ENCODE data around the gene CNTN6.

The CNTN6 gene

DNA sequence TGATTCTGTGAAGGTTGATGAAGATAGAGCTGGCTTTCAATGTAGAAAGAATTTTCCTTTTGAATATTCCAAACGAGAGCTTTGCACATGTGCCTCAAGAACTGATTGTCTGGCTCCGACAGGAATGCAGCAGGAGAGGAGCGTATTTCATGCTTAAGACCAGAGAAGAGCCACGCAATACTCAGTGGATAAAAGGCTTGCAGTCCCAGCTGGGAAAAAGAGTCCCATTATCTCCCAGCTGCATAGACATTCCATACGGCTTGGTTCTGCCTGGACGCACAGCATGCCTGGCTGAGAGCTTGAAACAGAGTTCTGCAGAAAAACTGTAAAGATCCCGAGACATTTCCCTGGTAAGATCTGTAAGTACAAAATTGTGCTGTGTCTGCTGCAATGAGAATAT is at the start of gene CNTN6:
CNTN6 (plus strand) TSS at position 254 of the 400 bp plus-strand sequence. CDS start 54,985 bp downstream, outside the sequence.
- in situ Hi-C loops (cut with HindIII; ENCODE audit: low pct_ligation_motif_present, low pct_unique_long_range_greater_than_20kb, low sequenced_read_pairs), result loop anchor here (25.0 kb wide), 1 partner anchor 180 kb away; no protein-coding TSS in a partner anchor
- DNase-seq, result peak; percentile 61

- in situ Hi-C loops (cut with HindIII; ENCODE audit: low pct_ligation_motif_present, low pct_unique_long_range_greater_than_20kb, low sequenced_read_pairs), result no loop called here
- no peak for DNase-seq
These were observed 44.3 kb upstream of the CNTN6 start for GRCh38 chr3:1048558-1048957.

DNA sequence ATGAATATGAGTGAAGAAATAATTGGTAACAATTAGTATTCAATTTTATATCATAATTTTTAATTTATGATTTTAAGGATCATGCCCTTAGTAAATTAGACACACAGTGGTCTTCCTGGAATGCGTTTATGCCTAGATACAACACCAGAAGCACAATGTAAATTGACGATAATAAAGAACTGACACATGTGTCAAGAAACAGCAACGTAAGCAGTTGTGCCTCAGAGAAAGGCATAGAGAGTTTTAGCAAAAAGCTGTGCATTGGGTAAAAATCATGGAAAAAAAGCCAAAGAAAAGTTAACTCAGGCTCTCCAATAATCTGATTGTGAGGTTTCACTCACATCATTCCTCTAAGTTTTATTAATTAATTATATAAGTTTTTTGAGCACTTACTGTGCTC is 37.0 kb upstream of the CNTN6 start:
- in situ Hi-C loops (cut with HindIII; ENCODE audit: low pct_ligation_motif_present, low pct_unique_long_range_greater_than_20kb, low sequenced_read_pairs), result no loop called here
- no peak for DNase-seq

DNA sequence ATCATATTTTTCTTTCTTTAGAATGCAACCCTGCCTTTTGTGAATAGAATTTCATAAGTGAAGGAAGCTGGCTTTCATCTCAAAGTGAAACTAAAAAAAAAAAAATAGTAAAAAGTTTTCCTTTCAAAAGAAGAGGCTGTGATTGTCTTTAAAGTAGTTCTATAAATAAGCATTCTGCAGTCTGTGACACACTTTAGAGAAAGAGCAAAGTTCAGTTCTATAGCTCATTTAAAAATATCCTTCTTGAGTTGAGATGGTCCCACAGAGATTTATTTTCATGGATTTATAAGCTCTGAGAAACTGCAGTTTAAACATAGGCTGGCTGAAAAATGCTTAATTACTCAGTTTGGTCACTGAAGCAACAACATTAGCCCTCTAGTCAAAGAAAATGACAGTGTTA is 36.1 kb upstream of the CNTN6 start:
- in situ Hi-C loops (cut with HindIII; ENCODE audit: low pct_ligation_motif_present, low pct_unique_long_range_greater_than_20kb, low sequenced_read_pairs), result no loop called here

DNA sequence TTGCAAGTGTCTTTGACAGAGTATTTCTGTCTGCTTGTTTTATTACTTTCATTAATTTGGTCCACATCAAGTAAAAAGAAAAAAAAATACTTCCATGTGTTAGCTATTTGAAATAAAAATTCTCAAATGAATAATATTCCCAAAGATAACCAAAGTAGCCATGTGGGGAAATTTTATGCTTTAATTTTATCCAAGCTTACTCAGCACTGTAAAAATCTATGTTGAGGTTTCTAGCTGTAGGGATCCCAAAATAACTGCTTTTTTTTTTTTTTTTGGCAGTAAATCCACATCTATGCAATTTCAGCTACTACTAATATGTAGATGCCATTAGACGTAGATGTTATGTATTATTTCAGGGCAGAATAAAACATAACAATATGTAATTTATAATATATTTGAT is 35.4 kb upstream of the CNTN6 start:
- DNase-seq, result no peak

More for the DNA sequence above, 36.1 kb upstream of the CNTN6 start:
- DNase-seq, result peak; percentile 14

GRCh38 chr3:1068985-1069384 is 23.8 kb upstream of the CNTN6 start:
- no peak for DNase-seq
- in situ Hi-C loops (cut with HindIII; ENCODE audit: low pct_ligation_motif_present, low pct_unique_long_range_greater_than_20kb, low sequenced_read_pairs), result no loop called here

More for the DNA sequence above, 35.4 kb upstream of the CNTN6 start:
- in situ Hi-C loops (cut with HindIII; ENCODE audit: low pct_ligation_motif_present, low pct_unique_long_range_greater_than_20kb, low sequenced_read_pairs), result no loop called here

DNA sequence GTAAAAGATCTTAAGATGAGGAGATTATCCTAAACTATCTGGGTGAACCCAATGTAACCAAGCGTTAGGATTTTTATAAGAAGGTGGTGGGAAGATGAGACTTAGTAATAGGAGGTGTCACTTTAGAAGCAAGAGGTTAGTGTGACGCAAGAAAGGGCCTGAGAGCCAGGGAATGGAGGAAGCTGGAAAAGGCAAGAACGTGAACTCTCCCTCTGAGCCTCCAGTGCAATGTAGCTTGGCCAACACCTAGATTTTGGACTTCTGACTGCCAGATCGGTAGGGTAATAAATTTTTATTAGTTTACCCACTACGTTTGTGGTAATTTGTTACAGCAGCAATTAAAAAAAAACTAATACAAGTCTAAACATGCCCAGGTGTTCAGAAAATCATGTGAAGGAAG is 20.8 kb upstream of the CNTN6 start:
- no peak for DNase-seq
- in situ Hi-C loops (cut with HindIII; ENCODE audit: low pct_ligation_motif_present, low pct_unique_long_range_greater_than_20kb, low sequenced_read_pairs), result no loop called here

- DNase-seq, result no peak
- in situ Hi-C loops (cut with HindIII; ENCODE audit: low pct_ligation_motif_present, low pct_unique_long_range_greater_than_20kb, low sequenced_read_pairs), result loop anchor here (25.0 kb wide), 1 partner anchor 167 kb away; no protein-coding TSS in a partner anchor
These were observed 13.2 kb upstream of the CNTN6 start for GRCh38 chr3:1079662-1080061.

DNA sequence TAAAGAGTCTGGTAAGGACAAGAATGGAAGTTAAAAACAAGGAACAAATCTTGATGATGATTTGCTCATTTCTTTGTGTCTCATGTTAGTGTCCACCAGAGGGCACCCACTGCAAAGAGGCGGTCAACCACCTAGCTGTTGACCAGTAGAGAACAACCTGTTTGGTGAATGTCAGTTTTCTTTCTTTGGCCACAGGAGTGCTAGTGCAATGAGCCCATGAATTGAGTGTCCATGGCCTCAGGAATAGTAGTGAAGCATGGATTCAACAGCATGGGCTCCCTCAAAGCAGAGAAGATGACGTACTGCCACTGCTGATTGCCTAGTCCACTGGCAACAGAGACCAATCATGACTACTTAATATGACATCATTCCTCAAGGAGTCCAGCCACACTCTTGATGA is 10.7 kb upstream of the CNTN6 start:
- in situ Hi-C loops (cut with HindIII; ENCODE audit: low pct_ligation_motif_present, low pct_unique_long_range_greater_than_20kb, low sequenced_read_pairs), result loop anchor here (25.0 kb wide), 1 partner anchor 170 kb away; no protein-coding TSS in a partner anchor
- peak; percentile 71 for DNase-seq

- in situ Hi-C loops (cut with HindIII; ENCODE audit: low pct_ligation_motif_present, low pct_unique_long_range_greater_than_20kb, low sequenced_read_pairs), result loop anchor here (25.0 kb wide), 1 partner anchor 175 kb away; no protein-coding TSS in a partner anchor
- DNase-seq, result peak; percentile 94
These were observed 5.7 kb upstream of the CNTN6 start for GRCh38 chr3:1087066-1087560.

DNA sequence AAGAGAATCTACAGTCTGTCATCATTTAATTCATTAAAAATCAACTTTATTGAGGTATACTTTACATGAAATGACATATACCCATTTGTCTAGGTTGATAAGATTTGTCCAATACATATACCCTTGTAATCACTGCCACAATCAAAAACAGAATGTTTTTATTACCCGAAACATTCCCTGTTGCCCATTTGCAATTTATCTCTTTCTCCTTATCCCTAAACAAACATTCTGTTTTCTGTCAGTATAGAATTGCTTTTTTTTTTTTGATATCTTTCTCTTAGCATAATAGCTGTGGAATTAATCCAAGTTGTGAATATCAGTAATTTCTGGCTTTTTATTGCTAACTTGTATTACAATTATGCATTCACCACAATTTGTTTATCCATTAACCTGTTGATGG is 4.3 kb upstream of the CNTN6 start:
- no peak for DNase-seq
- in situ Hi-C loops (cut with HindIII; ENCODE audit: low pct_ligation_motif_present, low pct_unique_long_range_greater_than_20kb, low sequenced_read_pairs), result loop anchor here (25.0 kb wide), 1 partner anchor 176 kb away; no protein-coding TSS in a partner anchor

- in situ Hi-C loops (cut with HindIII; ENCODE audit: low pct_ligation_motif_present, low pct_unique_long_range_greater_than_20kb, low sequenced_read_pairs), result loop anchor here (25.0 kb wide), 1 partner anchor 179 kb away; no protein-coding TSS in a partner anchor
- peak; percentile 18 for DNase-seq
These were observed 1.5 kb upstream of the CNTN6 start for GRCh38 chr3:1091286-1091685.

DNA sequence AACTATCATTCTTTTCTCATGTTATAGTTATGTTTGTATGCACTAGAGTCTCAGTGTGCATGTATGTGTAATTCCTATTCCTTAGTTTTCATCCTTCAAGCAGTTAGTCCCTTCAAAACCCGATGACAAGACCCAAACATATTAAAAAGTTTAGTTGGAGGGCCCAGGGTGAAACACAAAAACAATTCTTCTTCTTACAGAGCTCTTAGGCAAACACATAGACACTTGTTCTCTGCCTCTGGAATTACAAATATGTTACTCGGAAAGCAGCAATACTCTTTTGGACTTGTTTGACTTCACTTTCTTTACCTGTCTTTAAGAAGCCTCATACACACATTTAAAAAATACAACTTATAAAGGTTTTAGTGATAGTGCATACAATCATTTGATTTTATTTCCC is 763 bp upstream of the CNTN6 start:
- in situ Hi-C loops (cut with HindIII; ENCODE audit: low pct_ligation_motif_present, low pct_unique_long_range_greater_than_20kb, low sequenced_read_pairs), result loop anchor here (25.0 kb wide), 1 partner anchor 180 kb away; no protein-coding TSS in a partner anchor
- DNase-seq, result no peak

DNA sequence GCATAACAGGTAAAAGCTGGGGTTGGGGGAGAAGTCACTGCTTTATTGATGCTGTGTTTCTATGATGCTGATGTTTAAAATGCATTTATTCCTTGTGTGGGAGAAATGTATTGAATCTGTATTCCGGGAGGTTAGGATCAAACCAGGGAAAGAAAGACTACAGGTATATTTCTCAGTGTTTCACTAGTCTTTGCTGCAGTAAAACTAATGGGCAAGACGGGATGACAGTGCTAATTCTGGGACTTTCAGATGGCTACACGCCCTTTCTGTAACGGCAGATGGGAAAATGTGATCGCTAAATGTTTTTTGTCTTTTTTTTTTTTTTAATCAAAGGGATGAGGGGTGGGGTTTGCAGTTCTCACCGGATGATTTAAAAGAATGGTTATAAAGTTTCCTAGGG is 393 bp downstream of the CNTN6 start:
- no peak for DNase-seq
- in situ Hi-C loops (cut with HindIII; ENCODE audit: low pct_ligation_motif_present, low pct_unique_long_range_greater_than_20kb, low sequenced_read_pairs), result loop anchor here (25.0 kb wide), 1 partner anchor 181 kb away; no protein-coding TSS in a partner anchor

GRCh38 chr3:1103525-1103924 is 10.7 kb downstream of the CNTN6 start:
- in situ Hi-C loops (cut with HindIII; ENCODE audit: low pct_ligation_motif_present, low pct_unique_long_range_greater_than_20kb, low sequenced_read_pairs), result no loop called here
- DNase-seq, result no peak

- in situ Hi-C loops (cut with HindIII; ENCODE audit: low pct_ligation_motif_present, low pct_unique_long_range_greater_than_20kb, low sequenced_read_pairs), result no loop called here
- peak; percentile 84 for DNase-seq
These were observed 25.1 kb downstream of the CNTN6 start for GRCh38 chr3:1117843-1118473.

DNA sequence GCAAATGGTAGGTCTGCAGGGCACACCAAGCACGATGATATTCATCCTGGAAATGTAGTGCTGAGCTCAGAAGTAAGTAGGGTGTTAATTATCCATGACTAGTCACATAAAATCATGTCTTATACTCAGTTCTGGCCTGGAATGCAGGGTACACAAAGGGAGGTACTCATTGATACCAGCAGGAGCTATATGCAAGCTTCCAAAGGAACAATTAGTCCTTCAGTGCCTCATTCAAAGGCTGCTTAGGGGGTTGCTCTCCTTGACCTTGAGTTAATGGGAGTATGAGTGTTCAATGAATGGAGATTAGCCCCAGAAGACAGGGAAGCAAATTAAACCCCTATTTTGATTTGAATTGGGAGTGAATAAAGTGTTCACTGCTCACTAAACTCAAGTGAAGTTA is 38.3 kb downstream of the CNTN6 start:
- in situ Hi-C loops (cut with HindIII; ENCODE audit: low pct_ligation_motif_present, low pct_unique_long_range_greater_than_20kb, low sequenced_read_pairs), result no loop called here
- DNase-seq, result no peak

DNA sequence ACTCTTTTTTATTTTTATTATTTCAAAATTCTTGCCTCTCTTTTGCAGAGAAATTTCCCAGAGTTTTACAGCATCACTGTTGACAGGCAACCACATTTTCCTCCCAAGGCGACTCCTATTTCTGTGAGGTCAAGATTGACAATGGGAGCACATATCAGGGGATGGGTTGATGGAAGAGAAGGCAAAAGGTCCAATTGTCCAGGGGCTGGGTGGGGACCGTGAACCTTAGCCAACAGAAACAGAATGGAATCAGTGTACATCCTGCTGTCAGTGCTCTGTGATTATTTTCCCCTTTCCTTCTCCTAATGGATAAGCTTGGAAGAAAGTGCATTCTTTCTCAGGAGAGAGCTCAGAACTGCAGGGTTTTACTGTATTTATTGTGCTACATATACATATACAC is 42.4 kb downstream of the CNTN6 start:
- no peak for DNase-seq
- in situ Hi-C loops (cut with HindIII; ENCODE audit: low pct_ligation_motif_present, low pct_unique_long_range_greater_than_20kb, low sequenced_read_pairs), result no loop called here

GRCh38 chr3:1138036-1138435 is 45.2 kb downstream of the CNTN6 start:
- in situ Hi-C loops (cut with HindIII; ENCODE audit: low pct_ligation_motif_present, low pct_unique_long_range_greater_than_20kb, low sequenced_read_pairs), result no loop called here
- DNase-seq, result no peak

GRCh38 chr3:1139071-1139470 is 46.2 kb downstream of the CNTN6 start:
- no peak for DNase-seq
- in situ Hi-C loops (cut with HindIII; ENCODE audit: low pct_ligation_motif_present, low pct_unique_long_range_greater_than_20kb, low sequenced_read_pairs), result no loop called here
